Fibroblast of skin of abdomen (primary cell): ENCODE measurements around the gene PHRF1.

Experiments used
- DNase-seq: peaks from one replicate; pipeline ENCODE4 v3.0.0-alpha.2; 2013

PHRF1 gene

GRCh38 chr11:537622-538430 is 38.4 kb upstream of the PHRF1 start:
- DNase-seq, result no peak

GRCh38 chr11:538431-539051 is 37.7 kb upstream of the PHRF1 start:
- no peak for DNase-seq

GRCh38 chr11:539971-540481 is 36.2 kb upstream of the PHRF1 start:
- no peak for DNase-seq

GRCh38 chr11:540583-541432 is 35.5 kb upstream of the PHRF1 start:
- no peak for DNase-seq

- DNase-seq, result no peak
Measured at GRCh38 chr11:541433-541885, 34.8 kb upstream of the PHRF1 start.

GRCh38 chr11:544817-545166 is 31.5 kb upstream of the PHRF1 start:
- no peak for DNase-seq

GRCh38 chr11:545171-545570 is 31.1 kb upstream of the PHRF1 start:
- no peak for DNase-seq

- DNase-seq, result no peak
Measured at GRCh38 chr11:548700-549603, 27.3 kb upstream of the PHRF1 start.

- no peak for DNase-seq
Measured at GRCh38 chr11:550021-550745, 26.1 kb upstream of the PHRF1 start.

- no peak for DNase-seq
Measured at GRCh38 chr11:550746-551085, 25.6 kb upstream of the PHRF1 start.

GRCh38 chr11:551131-551530 is 25.1 kb upstream of the PHRF1 start:
- no peak for DNase-seq

GRCh38 chr11:551596-551995 is 24.7 kb upstream of the PHRF1 start:
- DNase-seq, result no peak

GRCh38 chr11:553083-553987 is 22.9 kb upstream of the PHRF1 start:
- DNase-seq, result no peak

GRCh38 chr11:553988-554340 is 22.3 kb upstream of the PHRF1 start:
- DNase-seq, result no peak

GRCh38 chr11:554428-555226 is 21.6 kb upstream of the PHRF1 start:
- peak; percentile 26 for DNase-seq

GRCh38 chr11:555227-555779 is 21.0 kb upstream of the PHRF1 start:
- no peak for DNase-seq

GRCh38 chr11:555780-556661 is 20.2 kb upstream of the PHRF1 start:
- no peak for DNase-seq

- DNase-seq, result no peak
Measured at GRCh38 chr11:556662-557256, 19.5 kb upstream of the PHRF1 start.
